Measurements from ENCODE around the gene DNAJC13. TPM values are rescaled to one million over a fixed set of nuclear protein-coding genes. Genes with fewer than 3 reads are reported as not detected.
A peak's percentile ranks its signal among the peaks of the same experiment; 100 is the strongest.

The DNAJC13 gene
- polyA plus RNA-seq, 3 donors = 18.7 to 32.3 (median 20.8) TPM

GRCh38 chr3:132504375-132504933, 87.2 kb downstream of the DNAJC13 start:
- Histone ChIP-seq H3K4me3 (replicated peaks in 1 of 3; ENCODE audit: low read depth in 2 of 3, low read length in 3 of 3) (no peak overlapping the region), H3K36me3 (replicated peaks in 1 of 2; ENCODE audit: control insufficient read depth in 1 of 2, insufficient read depth in 2 of 2, low read length in 2 of 2) (peaks cover 97 to 100% of the 10 kb centered on the region in 2 donors), H3K9ac (ENCODE audit: insufficient read depth, low read length, poor library complexity, severe bottlenecking) (no peak overlapping the region), H3K27ac (ENCODE audit: low read depth in 1 of 2, low read length in 2 of 2) (no peak overlapping the region), H3K4me2 (replicated peaks; ENCODE audit: extremely low read depth, low read length, poor library complexity, severe bottlenecking) (no peak overlapping the region), H3K79me2 (ENCODE audit: insufficient read depth, low read length) (no peaks in the 10 kb centered on the region), H4K20me1 (ENCODE audit: insufficient read depth, low read length) (peaks cover 4% of the 10 kb centered on the region), H3K27me3 (ENCODE audit: control insufficient read depth in 2 of 2, insufficient read depth in 2 of 2, low read length in 2 of 2) (no peaks in the 10 kb centered on the region), H3K9me3 (replicated peaks in 1 of 2; ENCODE audit: control insufficient read depth in 1 of 2, insufficient read depth in 1 of 2, low read length in 2 of 2) (no peaks in the 10 kb centered on the region), H3K4me1 (ENCODE audit: control insufficient read depth in 1 of 2, insufficient read depth in 2 of 2, low read length in 2 of 2) (no peaks in the 10 kb centered on the region), H2AFZ (ENCODE audit: insufficient read depth, low read depth, low read length, poor library complexity, severe bottlenecking) (no peak overlapping the region)
- no peak overlapping the region for H3K27ac Mint-ChIP-seq
- no peak for DNase-seq
- no peaks in the 10 kb centered on the region for H3K4me1 Mint-ChIP-seq
- H3K27me3 Mint-ChIP-seq (ENCODE audit: low read depth in 3 of 3) = no peaks in the 10 kb centered on the region
- intact Hi-C loops (cut with micrococcal nuclease) = loop anchor here in 1 of 2 donors (10.0 kb wide), 1 partner anchor 150 kb away; no protein-coding TSS in a partner anchor
- TF ChIP-seq CTCF (IDR thresholded peaks at IDR 0.05) = no peak
- no peaks in the 10 kb centered on the region for H3K9me3 Mint-ChIP-seq
- H3K4me3 Mint-ChIP-seq = no peak overlapping the region
- H3K36me3 Mint-ChIP-seq = peaks cover 86 to 88% of the 10 kb centered on the region in 2 donors

GRCh38 chr3:132507657-132508056, 90.4 kb downstream of the DNAJC13 start:
- Mint-ChIP-seq H3K4me1 (no peaks in the 10 kb centered on the region), H3K4me3 (no peak overlapping the region), H3K27ac (peak overlapping the region in 1 of 7 donors; percentile 45), H3K36me3 (peaks cover 84 to 87% of the 10 kb centered on the region in 2 donors), H3K9me3 (no peaks in the 10 kb centered on the region), H3K27me3 (ENCODE audit: low read depth in 3 of 3) (peaks cover 0 to 2% (median 0%) of the 10 kb centered on the region in 3 donors)
- Histone ChIP-seq H3K4me3 (replicated peaks in 1 of 3; ENCODE audit: low read depth in 2 of 3, low read length in 3 of 3) (no peak overlapping the region), H3K27me3 (ENCODE audit: control insufficient read depth in 2 of 2, insufficient read depth in 2 of 2, low read length in 2 of 2) (no peaks in the 10 kb centered on the region), H4K20me1 (ENCODE audit: insufficient read depth, low read length) (peaks cover 1% of the 10 kb centered on the region), H2AFZ (ENCODE audit: insufficient read depth, low read depth, low read length, poor library complexity, severe bottlenecking) (no peak overlapping the region), H3K4me1 (ENCODE audit: control insufficient read depth in 1 of 2, insufficient read depth in 2 of 2, low read length in 2 of 2) (no peaks in the 10 kb centered on the region), H3K9me3 (replicated peaks in 1 of 2; ENCODE audit: control insufficient read depth in 1 of 2, insufficient read depth in 1 of 2, low read length in 2 of 2) (no peaks in the 10 kb centered on the region), H3K36me3 (replicated peaks in 1 of 2; ENCODE audit: control insufficient read depth in 1 of 2, insufficient read depth in 2 of 2, low read length in 2 of 2) (peaks cover 94 to 100% of the 10 kb centered on the region in 2 donors), H3K9ac (ENCODE audit: insufficient read depth, low read length, poor library complexity, severe bottlenecking) (no peak overlapping the region), H3K79me2 (ENCODE audit: insufficient read depth, low read length) (no peaks in the 10 kb centered on the region), H3K27ac (ENCODE audit: low read depth in 1 of 2, low read length in 2 of 2) (no peak overlapping the region), H3K4me2 (replicated peaks; ENCODE audit: extremely low read depth, low read length, poor library complexity, severe bottlenecking) (no peak overlapping the region)
- WGBS (ENCODE audit: insufficient coverage) = no CpG with 5 or more reads among the region's 4 CpGs
- no peak for DNase-seq
- intact Hi-C loops (cut with micrococcal nuclease) = loop anchor here in 1 of 2 donors (10.0 kb wide), 1 partner anchor 153 kb away; no protein-coding TSS in a partner anchor
- no peak for TF ChIP-seq CTCF (IDR thresholded peaks at IDR 0.05)
